Ovary (tissue), 3 donors: Measurements from ENCODE around the gene EEF1A2.

Source experiments
- CTCF ChIP-seq, 3 donors: fragments of 450-650 bp in 2 of 3; fragments of 200-600 bp in 1 of 3; IDR thresholded peaks; one replicate each; pipeline versions ENCODE4 v1.5.1 to v1.8.0; 2016 to 2022; ENCODE audit warnings: antibody characterized with exemption in 3 of 3, mild to moderate bottlenecking in 1 of 3
- EP300 ChIP-seq: sonication (generic); formaldehyde crosslinking; IDR thresholded peaks from one replicate; pipeline ENCODE4 v1.6.1; 2017; ENCODE audit warnings: antibody characterized with exemption
- POLR2A ChIP-seq: fragments of 450-650 bp; IDR thresholded peaks from one replicate; pipeline ENCODE4 v1.6.1; 2017; ENCODE audit warnings: antibody characterized with exemption, mild to moderate bottlenecking, moderate library complexity
- donor health status: DM: no; HTN: no; CAD: no.

- no peak for TF ChIP-seq POLR2A
- no peak for TF ChIP-seq CTCF (IDR thresholded peaks at IDR 0.05)
- TF ChIP-seq EP300 = no peak
Measured at GRCh38 chr20:63505723-63506122, 6.8 kb upstream of the EEF1A2 start.
